WTC11 (cell line): ENCODE data around the gene SMYD1. TPM values are rescaled to one million over a fixed set of nuclear protein-coding genes. Genes with fewer than 3 reads are reported as not detected.

ENCODE experiments used
- ATAC-seq: fragments of 200-7000 bp; cut with Tn5 transposase; 2 replicates; pipeline ENCODE4 v1.10.0; 2021; ENCODE audit warnings: mild to moderate bottlenecking, moderate library complexity
- CTCF ChIA-PET: fragments of 300-600 bp; sonication (Branson Sonifier 250); formaldehyde crosslinking; loops from one replicate; lab custom pipeline; 2021; ENCODE audit warnings: antibody characterized with exemption; lab: Charles Lee
- POLR2A ChIA-PET: fragments of 350-600 bp; sonication (Branson Sonifier 250); formaldehyde crosslinking; loops from one replicate; lab custom pipeline; 2021; ENCODE audit warnings: antibody characterized with exemption; lab: Charles Lee
- DNase-seq: peaks from one replicate; pipeline ENCODE4 v3.0.0; 2021; ENCODE audit warnings: low spot score
- H3K27ac Mint-ChIP-seq: 2 replicates; pipeline ENCODE4 v1.8.0; 2021; ENCODE audit warnings: mixed read lengths
- H3K27me3 Mint-ChIP-seq: 2 replicates; pipeline ENCODE4 v1.8.0; 2021; ENCODE audit warnings: low read depth, mild to moderate bottlenecking, moderate library complexity, mixed read lengths
- H3K36me3 Mint-ChIP-seq: 2 replicates; pipeline ENCODE4 v1.8.0; 2021; ENCODE audit warnings: mixed read lengths
- H3K4me1 Mint-ChIP-seq: 2 replicates; pipeline ENCODE4 v1.8.0; 2022; ENCODE audit warnings: mixed read lengths
- H3K4me3 Mint-ChIP-seq: 2 replicates; pipeline ENCODE4 v1.8.0; 2021; ENCODE audit warnings: mild to moderate bottlenecking, moderate library complexity, mixed read lengths
- H3K9me3 Mint-ChIP-seq: 2 replicates; pipeline ENCODE4 v1.8.0; 2021; ENCODE audit warnings: mixed read lengths
- ATF2 ChIP-seq: sonication (generic); formaldehyde crosslinking; IDR thresholded peaks from 2 replicates; pipeline ENCODE4 v1.8.1; 2022; ENCODE audit warnings: low read depth, missing genetic modification reagents, borderline replicate concordance
- CDX4 ChIP-seq: fragments of 250-450 bp; sonication (Bioruptor Pico); IDR thresholded peaks from 2 replicates; pipeline ENCODE4 v1.9.0; 2021; ENCODE audit warnings: moderate library complexity, mild to moderate bottlenecking, inconsistent platforms, borderline replicate concordance
- CTCF ChIP-seq: fragments of 200-600 bp; IDR thresholded peaks from 2 replicates; pipeline ENCODE4 v1.8.0; 2022; ENCODE audit warnings: antibody characterized with exemption
- ETV6 ChIP-seq: sonication (generic); formaldehyde crosslinking; IDR thresholded peaks from 2 replicates; pipeline ENCODE4 v1.8.1; 2022; ENCODE audit warnings: mild to moderate bottlenecking, missing genetic modification reagents
- GABPB1 ChIP-seq: sonication (generic); formaldehyde crosslinking; IDR thresholded peaks from 2 replicates; pipeline ENCODE4 v1.8.1; 2023; ENCODE audit warnings: mild to moderate bottlenecking, missing genetic modification reagents
- HMGA2 ChIP-seq: fragments of 250-450 bp; sonication (Bioruptor Pico); IDR thresholded peaks from 2 replicates; pipeline ENCODE4 v1.4.0; 2021; ENCODE audit warnings: mild to moderate bottlenecking, moderate library complexity
- JAZF1 ChIP-seq: fragments of 250-450 bp; sonication (Bioruptor Pico); IDR thresholded peaks from 2 replicates; pipeline ENCODE4 v1.9.0; 2021; ENCODE audit warnings: moderate library complexity, mild to moderate bottlenecking, inconsistent platforms
- KAT7 ChIP-seq: sonication (generic); formaldehyde crosslinking; IDR thresholded peaks from 2 replicates; pipeline ENCODE4 v1.8.1; 2023; ENCODE audit warnings: missing genetic modification reagents, mild to moderate bottlenecking, borderline replicate concordance
- MAX ChIP-seq: sonication (generic); formaldehyde crosslinking; IDR thresholded peaks from 2 replicates; pipeline ENCODE4 v1.8.0; 2022; ENCODE audit warnings: mild to moderate bottlenecking, missing genetic modification reagents
- NFE2L1 ChIP-seq: sonication (generic); formaldehyde crosslinking; IDR thresholded peaks from 2 replicates; pipeline ENCODE4 v1.8.1; 2023; ENCODE audit warnings: missing genetic modification reagents
- NR1H2 ChIP-seq: sonication (generic); formaldehyde crosslinking; IDR thresholded peaks from 2 replicates; pipeline ENCODE4 v1.9.0; 2021; ENCODE audit warnings: mild to moderate bottlenecking, moderate library complexity, missing genetic modification reagents
- RORB ChIP-seq: fragments of 250-450 bp; sonication (Bioruptor Pico); IDR thresholded peaks from 2 replicates; pipeline ENCODE4 v1.9.0; 2021; ENCODE audit warnings: mild to moderate bottlenecking
- ZNF317 ChIP-seq: sonication (generic); formaldehyde crosslinking; IDR thresholded peaks from 2 replicates; pipeline ENCODE4 v1.8.1; 2023; ENCODE audit warnings: low read depth, mild to moderate bottlenecking, moderate library complexity, missing genetic modification reagents, borderline replicate concordance
- ZNF512 ChIP-seq: sonication (generic); formaldehyde crosslinking; IDR thresholded peaks from 2 replicates; pipeline ENCODE4 v1.8.1; 2022; ENCODE audit warnings: missing genetic modification reagents, borderline replicate concordance
- ZNF532 ChIP-seq: fragments of 250-450 bp; sonication (Bioruptor Pico); IDR thresholded peaks from 2 replicates; pipeline ENCODE4 v1.9.0; 2021; ENCODE audit warnings: mild to moderate bottlenecking, borderline replicate concordance
- total RNA-seq: library from RNA; stranded (reverse); gene quantifications from 3 replicates; pipeline ENCODE4 v1.2.3, GENCODE V29; 2021

The SMYD1 gene
- total RNA-seq, 1 experiment from 2014 or later = not detected

- CTCF ChIA-PET = interaction anchor here (2.0 kb wide), 1 partner anchor 69 kb away, joined by 14 read pairs; no protein-coding TSS in a partner anchor
- Mint-ChIP-seq H3K4me3 (no peak overlapping the region), H3K27me3 (no peaks in the 10 kb centered on the region; the same call in 1 of the 2 replicates), H3K4me1 (no peaks in the 10 kb centered on the region; the same call in 1 of the 2 replicates), H3K9me3 (no peaks in the 10 kb centered on the region), H3K27ac (no peak overlapping the region), H3K36me3 (no peaks in the 10 kb centered on the region)
- POLR2A ChIA-PET = no interaction called here
- DNase-seq (no peak), ATAC-seq (no peak)
- TF ChIP-seq ZNF532 (CRISPR knock-in tag) (no peak), CTCF (no peak), NFE2L1 (CRISPR knock-in tag) (no peak), ZNF317 (CRISPR knock-in tag) (no peak), ATF2 (CRISPR knock-in tag) (no peak), ETV6 (CRISPR knock-in tag) (no peak)
Measured at GRCh38 chr2:88129313-88129959, 61.8 kb downstream of the SMYD1 start.

- CTCF ChIA-PET = interaction anchor here (1.3 to 2.0 kb wide), 2 partner anchors 28 to 71 kb away, joined by 4 to 14 read pairs; no protein-coding TSS in a partner anchor
Measured at GRCh38 chr2:88131201-88131998, 63.8 kb downstream of the SMYD1 start.

More at GRCh38 chr2:88131201-88131998, 63.8 kb downstream of the SMYD1 start:
- H3K27ac Mint-ChIP-seq = no peak overlapping the region
- H3K4me1 Mint-ChIP-seq = no peaks in the 10 kb centered on the region; the same call in 1 of the 2 replicates
- no peak for DNase-seq
- H3K4me3 Mint-ChIP-seq = no peak overlapping the region
- TF ChIP-seq ZNF512 (CRISPR knock-in tag) = no peak
- TF ChIP-seq CDX4 (CRISPR knock-in tag) = no peak
- no peak for TF ChIP-seq KAT7 (CRISPR knock-in tag)
- TF ChIP-seq HMGA2 = no peak
- TF ChIP-seq NR1H2 (CRISPR knock-in tag) = no peak
- no peak for TF ChIP-seq MAX (CRISPR knock-in tag)
- no peak for TF ChIP-seq RORB (CRISPR knock-in tag)
- 0 out of 2 replicates have a peak, but pooled peaks have one; percentile 32 for TF ChIP-seq GABPB1
- no peak for TF ChIP-seq JAZF1 (CRISPR knock-in tag)
- no peak for ATAC-seq
- no peaks in the 10 kb centered on the region for H3K9me3 Mint-ChIP-seq
- H3K27me3 Mint-ChIP-seq = no peaks in the 10 kb centered on the region; the same call in 1 of the 2 replicates
- POLR2A ChIA-PET = no interaction called here
- no peaks in the 10 kb centered on the region for H3K36me3 Mint-ChIP-seq
